GM12892 (cell line): ENCODE results near the gene PCBP1.
"Not testable (repeated sequence)": the region's sequence is repeated elsewhere in the genome, so short reads cannot be mapped to it uniquely, and the experiment has no call there.

Experiments
- DNase-seq: peaks from one replicate; pipeline ENCODE4 v3.0.0; 2011; ENCODE audit not compliant: insufficient read length
- FAIRE-seq: peaks from 2 replicates; lab custom pipeline; 2011; peaks lifted over from hg19 to GRCh38; lab: Jason Lieb, UNC
- POLR2A ChIP-seq: IDR thresholded peaks from 2 replicates; pipeline ENCODE4 v1.6.1; 2011; ENCODE audit warnings: low read depth, low read length, control low read depth
- POLR2AphosphoS5 ChIP-seq: IDR thresholded peaks from 2 replicates; pipeline ENCODE4 v1.6.1; 2011; ENCODE audit warnings: low read depth, low read length, control low read depth
- TAF1 ChIP-seq: IDR thresholded peaks from 2 replicates; pipeline ENCODE4 v1.6.1; 2011; ENCODE audit warnings: low read depth, mild to moderate bottlenecking, control low read depth, low read length, borderline replicate concordance

PCBP1 gene

GRCh38 chr2:70091364-70091763 is 4.1 kb downstream of the PCBP1 start:
- TF ChIP-seq POLR2A (no peak), POLR2AphosphoS5 (no peak), TAF1 (no peak)
- no peak for DNase-seq
- FAIRE-seq, result no peak

- TF ChIP-seq TAF1, result no peak
- no peak for TF ChIP-seq POLR2A
- no peak for TF ChIP-seq POLR2AphosphoS5
- FAIRE-seq (no peak), DNase-seq (no peak)
These were observed 4.5 kb downstream of the PCBP1 start for GRCh38 chr2:70091816-70092215.

GRCh38 chr2:70092576-70093243 is 5.4 kb downstream of the PCBP1 start:
- FAIRE-seq, DNase-seq: not testable (repeated sequence)

GRCh38 chr2:70094171-70094977 is 7.1 kb downstream of the PCBP1 start:
- DNase-seq (no peak), FAIRE-seq (no peak)
- TF ChIP-seq POLR2A, result no peak
- TF ChIP-seq TAF1, result no peak
- TF ChIP-seq POLR2AphosphoS5, result no peak

GRCh38 chr2:70094978-70095719 is 7.9 kb downstream of the PCBP1 start:
- peak; percentile 42; the same call in 1 of the 2 replicates for TF ChIP-seq POLR2A
- TF ChIP-seq POLR2AphosphoS5, result no peak
- TF ChIP-seq TAF1, result peak; percentile 79
- DNase-seq (peak; percentile 56), FAIRE-seq (peak; percentile 67)

GRCh38 chr2:70095720-70096670 is 8.7 kb downstream of the PCBP1 start:
- DNase-seq (no peak), FAIRE-seq (peak; percentile 21)
- no peak for TF ChIP-seq TAF1
- no peak for TF ChIP-seq POLR2AphosphoS5
- TF ChIP-seq POLR2A, result no peak

- no peak for TF ChIP-seq POLR2AphosphoS5
- TF ChIP-seq POLR2A, result no peak
- no peak for TF ChIP-seq TAF1
These were observed 10.8 kb downstream of the PCBP1 start for GRCh38 chr2:70098032-70098431.

GRCh38 chr2:70099270-70099669 is 12.0 kb downstream of the PCBP1 start:
- TF ChIP-seq POLR2AphosphoS5 (no peak), POLR2A (no peak), TAF1 (no peak)
- DNase-seq, result no peak
- FAIRE-seq, result no peak

More at GRCh38 chr2:70098032-70098431, 10.8 kb downstream of the PCBP1 start:
- no peak for DNase-seq
- no peak for FAIRE-seq

GRCh38 chr2:70101174-70101573 is 13.9 kb downstream of the PCBP1 start:
- FAIRE-seq (no peak), DNase-seq (no peak)
- TF ChIP-seq POLR2A (no peak), TAF1 (no peak), POLR2AphosphoS5 (no peak)

- not testable (repeated sequence) for DNase-seq, FAIRE-seq
These were observed 14.4 kb downstream of the PCBP1 start for GRCh38 chr2:70101686-70102085.

GRCh38 chr2:70102323-70102905 is 15.1 kb downstream of the PCBP1 start:
- FAIRE-seq, result peak; percentile 86
- not testable (repeated sequence) for DNase-seq
